NT2/D1 (cell line): ENCODE data around the gene TCTN1.

ENCODE experiments used
- DNase-seq: peaks from one replicate; pipeline ENCODE4 v3.0.0-alpha.2; 2011; ENCODE audit warnings: low read depth, low spot score
- H3K27me3 ChIP-seq: 2 replicates; pipeline ENCODE4 v1.6.0; 2011; ENCODE audit warnings: mild to moderate bottlenecking; ENCODE audit not compliant: insufficient read length, insufficient read depth
- H3K36me3 ChIP-seq: 2 replicates; pipeline ENCODE4 v1.6.1; 2011; ENCODE audit warnings: mild to moderate bottlenecking, low read length, mixed read lengths; ENCODE audit not compliant: insufficient read depth, insufficient read length
- H3K4me1 ChIP-seq: 2 replicates; pipeline ENCODE4 v1.5.1; 2011; ENCODE audit not compliant: insufficient read depth, insufficient read length
- H3K4me3 ChIP-seq: 2 replicates; pipeline ENCODE4 v1.5.1; 2011; ENCODE audit warnings: low read depth; ENCODE audit not compliant: insufficient read length
- H3K9ac ChIP-seq: 2 replicates; pipeline ENCODE4 v1.6.0; 2011; ENCODE audit warnings: low read depth; ENCODE audit not compliant: insufficient read length
- H3K9me3 ChIP-seq: 2 replicates; pipeline ENCODE4 v1.5.1; 2011; ENCODE audit warnings: mild to moderate bottlenecking, low read length; ENCODE audit not compliant: insufficient read depth
- SUZ12 ChIP-seq: IDR thresholded peaks from 2 replicates; pipeline ENCODE4 v1.6.1; 2011; ENCODE audit not compliant: insufficient read length, insufficient read depth; ENCODE audit errors: extremely low read depth
- YY1 ChIP-seq: IDR thresholded peaks from 2 replicates; pipeline ENCODE4 v1.6.1; 2011; ENCODE audit not compliant: insufficient read length, insufficient read depth
- ZNF274 ChIP-seq: IDR thresholded peaks from 2 replicates; pipeline ENCODE4 v1.6.1; 2011; ENCODE audit warnings: mild to moderate bottlenecking, low read depth, low read length

TCTN1 gene

DNA sequence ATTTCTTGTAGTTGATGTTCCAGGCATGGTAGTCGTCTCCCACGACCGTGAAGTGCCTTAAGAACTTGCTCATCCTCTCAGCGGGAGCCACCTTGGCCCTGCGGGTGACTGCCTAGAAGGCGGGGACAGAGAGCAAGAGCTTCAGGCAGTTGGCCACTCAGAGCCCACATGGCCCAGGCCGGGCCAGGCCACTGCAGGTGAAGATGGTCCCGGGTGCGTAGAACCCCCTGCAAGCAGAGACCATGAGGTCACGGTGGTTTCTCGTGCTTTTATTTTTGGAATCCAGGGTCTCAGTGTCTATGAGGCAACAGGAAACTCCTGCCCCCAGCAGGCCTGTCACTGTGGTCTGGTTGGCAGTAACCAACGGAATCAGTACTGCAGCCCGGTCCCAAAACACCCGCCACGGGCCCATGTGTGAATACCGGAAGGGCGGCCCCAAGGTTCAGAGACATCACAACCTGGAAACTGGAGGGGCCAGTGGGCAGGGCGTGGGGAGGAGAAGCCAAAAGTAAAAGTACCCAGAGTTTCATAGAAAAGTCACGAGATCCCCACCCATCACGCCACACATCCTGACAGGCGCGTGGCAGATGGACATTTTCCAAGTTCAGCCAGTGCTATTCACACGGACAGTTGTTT lies 47.5 kb downstream of the TCTN1 start:
- Histone ChIP-seq H3K4me1 (peaks cover 4% of the 10 kb centered on the region), H3K9ac (no peak overlapping the region), H3K36me3 (no peaks in the 10 kb centered on the region), H3K4me3 (no peak overlapping the region), H3K27me3 (no peaks in the 10 kb centered on the region), H3K9me3 (0 out of 2 replicates have a peak, but pooled peaks cover 10% of the 10 kb centered on the region)
- no peak for DNase-seq
- no peak for TF ChIP-seq SUZ12
- TF ChIP-seq YY1 = no peak
- no peak for TF ChIP-seq ZNF274

DNA sequence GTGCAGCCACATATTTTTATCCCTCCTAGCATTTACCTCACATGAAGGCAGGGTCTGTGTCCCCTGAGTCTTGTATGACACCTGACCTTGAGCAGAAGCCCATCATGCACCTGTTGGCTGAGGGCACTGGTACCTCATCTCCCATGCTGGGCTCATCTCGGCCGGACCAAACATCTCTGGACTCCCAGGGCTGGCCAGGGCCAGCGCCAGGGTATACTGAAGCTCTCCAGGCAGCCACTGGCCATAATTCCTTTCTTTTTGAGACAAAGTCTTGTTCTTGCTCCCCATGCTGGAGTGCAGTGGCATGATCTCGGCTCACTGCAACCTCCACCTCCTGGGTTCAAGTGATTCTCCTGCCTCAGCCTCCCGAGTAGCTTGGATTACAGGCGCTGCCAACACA lies 53.0 kb downstream of the TCTN1 start:
- no peak for TF ChIP-seq YY1
- no peak for TF ChIP-seq ZNF274
- TF ChIP-seq SUZ12 = no peak
- Histone ChIP-seq H3K9ac (no peak overlapping the region), H3K4me1 (no peaks in the 10 kb centered on the region), H3K27me3 (no peaks in the 10 kb centered on the region), H3K36me3 (no peaks in the 10 kb centered on the region), H3K9me3 (0 out of 2 replicates have a peak, but pooled peaks cover 10% of the 10 kb centered on the region), H3K4me3 (no peak overlapping the region)
- no peak for DNase-seq

DNA sequence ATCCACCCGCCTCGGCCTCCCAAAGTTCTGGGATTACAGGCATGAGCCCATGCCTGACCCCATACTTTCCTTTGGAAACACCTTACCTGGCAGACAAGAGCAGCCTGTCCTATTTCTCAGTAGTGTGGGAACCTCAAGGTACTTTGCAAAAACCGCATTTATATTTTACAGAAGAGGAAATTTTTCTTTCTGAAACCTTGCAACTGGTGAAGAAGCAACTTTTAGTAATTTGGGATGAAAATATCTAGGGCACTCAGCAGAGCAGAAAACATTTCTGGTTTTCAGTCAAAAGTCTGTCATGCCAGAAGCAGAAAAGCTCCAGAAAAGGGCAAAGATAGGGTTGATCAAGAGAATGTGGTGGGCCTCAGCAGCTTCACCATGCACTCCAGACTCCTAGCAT lies 53.7 kb downstream of the TCTN1 start:
- no peak for TF ChIP-seq YY1
- TF ChIP-seq SUZ12 = no peak
- TF ChIP-seq ZNF274 = no peak
- Histone ChIP-seq H3K4me3 (no peak overlapping the region), H3K9me3 (0 out of 2 replicates have a peak, but pooled peaks cover 10% of the 10 kb centered on the region), H3K4me1 (no peaks in the 10 kb centered on the region), H3K27me3 (no peaks in the 10 kb centered on the region), H3K36me3 (no peaks in the 10 kb centered on the region), H3K9ac (no peak overlapping the region)
- no peak for DNase-seq

DNA sequence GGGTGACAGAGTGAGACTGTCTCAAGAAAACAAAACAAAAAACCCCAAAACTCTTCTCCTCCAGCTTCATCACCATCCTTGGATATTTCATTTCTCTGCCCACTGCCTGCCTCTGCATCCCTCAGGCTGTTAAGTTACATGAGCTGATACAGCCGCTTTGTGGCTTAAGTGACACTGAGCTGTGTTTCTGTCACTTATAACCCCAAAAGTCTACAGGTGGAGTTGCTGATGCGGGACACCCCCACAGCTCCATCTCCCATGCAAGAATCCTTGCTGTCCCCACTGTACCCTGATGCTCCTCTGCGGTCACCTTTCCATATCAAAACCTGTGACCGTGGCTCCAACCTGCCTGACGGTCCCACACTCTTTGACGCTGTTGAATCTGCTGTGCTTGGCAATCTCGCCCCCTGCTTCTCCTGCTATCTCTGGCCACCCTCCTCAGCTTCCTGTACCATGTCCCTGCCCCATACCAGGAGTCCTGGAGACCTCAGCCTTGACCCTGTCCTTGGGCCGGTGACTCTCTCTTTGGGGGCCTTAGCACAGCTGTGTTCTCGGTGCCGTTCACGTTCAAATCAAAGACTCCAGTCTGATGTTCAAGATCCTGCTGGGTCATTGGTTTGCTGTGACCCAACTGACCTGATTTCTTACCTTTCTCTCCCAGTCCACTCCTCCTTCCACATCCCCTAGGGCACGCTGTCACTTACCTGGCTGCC lies 54.7 kb downstream of the TCTN1 start:
- Histone ChIP-seq H3K36me3 (no peaks in the 10 kb centered on the region), H3K4me1 (no peaks in the 10 kb centered on the region), H3K9me3 (0 out of 2 replicates have a peak, but pooled peaks cover 10% of the 10 kb centered on the region), H3K27me3 (no peaks in the 10 kb centered on the region), H3K9ac (no peak overlapping the region), H3K4me3 (no peak overlapping the region)
- TF ChIP-seq YY1 (no peak), SUZ12 (no peak), ZNF274 (no peak)
- DNase-seq = no peak

DNA sequence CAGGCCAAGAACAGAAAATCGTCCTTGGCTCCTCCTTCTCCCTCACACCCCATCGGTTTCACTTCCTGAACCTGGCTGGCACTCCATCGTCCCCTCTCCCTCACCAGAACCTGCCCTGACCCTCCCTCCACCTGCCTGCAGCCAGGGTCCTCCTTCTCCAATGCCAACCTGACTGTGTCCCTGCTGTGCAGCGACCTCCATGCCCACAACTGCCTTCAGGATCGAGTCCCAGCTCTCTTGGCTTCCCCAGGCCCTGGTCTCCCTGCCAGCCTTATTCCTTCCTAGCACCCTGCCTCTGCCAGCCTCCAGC lies 55.2 kb downstream of the TCTN1 start:
- Histone ChIP-seq H3K4me3 (no peak overlapping the region), H3K36me3 (no peaks in the 10 kb centered on the region), H3K9ac (no peak overlapping the region), H3K9me3 (0 out of 2 replicates have a peak, but pooled peaks cover 10% of the 10 kb centered on the region), H3K4me1 (no peaks in the 10 kb centered on the region), H3K27me3 (no peaks in the 10 kb centered on the region)
- no peak for TF ChIP-seq YY1
- no peak for TF ChIP-seq ZNF274
- no peak for TF ChIP-seq SUZ12
- DNase-seq = no peak

DNA sequence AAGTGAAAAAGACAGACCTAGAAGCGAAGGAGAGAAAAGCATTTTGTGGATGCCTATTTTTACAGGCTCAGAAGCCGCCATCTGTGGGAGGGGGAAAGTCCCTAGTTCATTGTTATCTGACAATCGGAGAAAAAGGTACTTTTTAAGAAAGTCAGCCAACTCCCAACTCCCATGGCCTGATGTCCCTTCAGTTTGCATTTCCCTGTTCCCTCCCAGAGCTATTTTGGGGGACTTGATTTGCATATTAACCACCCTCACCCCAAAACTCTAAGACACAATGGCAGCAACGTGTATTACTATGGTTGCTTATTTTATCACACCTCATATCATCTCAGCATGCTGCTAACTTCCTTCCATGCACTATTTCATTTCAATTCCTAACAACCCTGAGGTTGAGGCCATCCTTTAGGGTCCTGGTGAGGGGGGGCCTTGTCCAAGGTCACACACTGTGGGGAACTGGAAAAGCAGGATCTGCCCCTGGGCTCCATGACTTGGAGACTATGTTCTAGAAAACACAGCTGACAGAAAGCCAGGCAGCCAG lies 56.3 kb downstream of the TCTN1 start:
- H3K27me3 ChIP-seq = no peaks in the 10 kb centered on the region
- no peak for TF ChIP-seq SUZ12
- TF ChIP-seq YY1 = no peak
- no peak for TF ChIP-seq ZNF274
- no peaks in the 10 kb centered on the region for H3K4me1 ChIP-seq
- H3K4me3 ChIP-seq = no peak overlapping the region
- H3K9me3 ChIP-seq = 0 out of 2 replicates have a peak, but pooled peaks cover under 1% of the 10 kb centered on the region
- no peak for DNase-seq
- no peaks in the 10 kb centered on the region for H3K36me3 ChIP-seq
- no peak overlapping the region for H3K9ac ChIP-seq

DNA sequence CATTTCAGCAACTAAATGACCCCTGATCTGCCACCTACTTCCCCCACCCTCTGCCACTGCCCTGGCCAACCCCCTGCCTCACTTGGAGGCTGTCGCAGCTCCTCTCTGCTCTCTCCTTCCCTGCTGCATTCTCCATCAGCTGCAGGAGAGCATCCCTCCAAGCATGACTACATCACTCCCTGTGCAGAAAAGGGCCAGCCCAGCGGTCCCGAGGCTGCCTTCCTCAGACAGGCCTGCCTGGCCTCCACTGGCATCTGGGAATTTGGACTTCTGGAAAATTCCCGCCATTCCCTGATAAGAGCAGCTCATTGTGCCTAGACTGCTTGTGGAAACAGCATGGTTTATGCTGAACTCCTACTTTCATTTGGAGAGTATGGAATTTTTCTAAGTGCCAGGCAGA lies 62.2 kb downstream of the TCTN1 start:
- no peak overlapping the region for H3K9ac ChIP-seq
- H3K27me3 ChIP-seq = no peaks in the 10 kb centered on the region
- no peaks in the 10 kb centered on the region for H3K36me3 ChIP-seq
- H3K4me1 ChIP-seq = peaks cover 2% of the 10 kb centered on the region
- no peak for TF ChIP-seq YY1
- TF ChIP-seq ZNF274 = no peak
- no peak for TF ChIP-seq SUZ12
- no peaks in the 10 kb centered on the region for H3K9me3 ChIP-seq
- H3K4me3 ChIP-seq = no peak overlapping the region
- no peak for DNase-seq
